IMR-90 (cell line): Measurements from ENCODE around the gene NUP210L. TPM values are rescaled to one million over a fixed set of nuclear protein-coding genes. Genes with fewer than 3 reads are reported as not detected.
A peak's percentile ranks its signal among the peaks of the same experiment; 100 is the strongest.

Experiments used
- CEBPB ChIP-seq: IDR thresholded peaks from 2 replicates; pipeline ENCODE4 v1.6.1; 2012; ENCODE audit warnings: low read depth, low read length, improper control_type of control experiment
- MAZ ChIP-seq: IDR thresholded peaks from 2 replicates; pipeline ENCODE4 v1.6.1; 2012; ENCODE audit warnings: low read depth, mild to moderate bottlenecking, low read length, improper control_type of control experiment, moderate library complexity, borderline replicate concordance
- POLR2A ChIP-seq: IDR thresholded peaks from 2 replicates; pipeline ENCODE4 v1.6.1; 2012; ENCODE audit warnings: mild to moderate bottlenecking, low read depth, low read length
- RAD21 ChIP-seq: IDR thresholded peaks from 2 replicates; pipeline ENCODE4 v1.6.1; 2012; ENCODE audit warnings: low read length, improper control_type of control experiment
- polyA plus RNA-seq, 3 experiments: library from polyadenylated mRNA; depleted of rRNA; stranded (reverse); fragments of >200 nt; gene quantifications; 2 replicates each; pipeline ENCODE4 v1.2.3, GENCODE V29; 2012; ENCODE audit warnings: low replicate concordance in 1 of 3
- total RNA-seq: library from RNA; depleted of rRNA; stranded (reverse); fragments of >200 nt; gene quantifications from 2 replicates; pipeline ENCODE4 v1.2.3, GENCODE V29; 2012

NUP210L gene
- total and polyA plus RNA-seq, 2 of the 4 experiments (the other 2 are of a cell fraction): under 0.01 to 0.02 TPM

GRCh38 chr1:153945795-153946621 is 208.9 kb downstream of the NUP210L start (continued):
- TF ChIP-seq MAZ (peak; percentile 71), CEBPB (no peak), POLR2A (no peak), RAD21 (no peak)
